K562 (cell line): ENCODE measurements around the gene NPAS1.

Experiments used
- CAMTA2 ChIP-seq: fragments of 250-450 bp; sonication (Bioruptor Pico); conservative IDR thresholded peaks from 2 replicates; pipeline ENCODE4 v1.5.1; 2022
- CTCF ChIP-seq, 3 experiments: IDR thresholded peaks in 2 of 3; conservative IDR thresholded peaks in 1 of 3; 2 replicates each; pipeline ENCODE4 v1.5.1; 2011 to 2012; ENCODE audit warnings: low read length in 3 of 3, mild to moderate bottlenecking in 3 of 3, control low read depth in 2 of 3, improper control_type of control experiment in 1 of 3, inconsistent platforms in 1 of 3, low read depth in 1 of 3, mixed read lengths in 1 of 3, moderate library complexity in 1 of 3; ENCODE audit not compliant: insufficient read depth in 2 of 3
- MXI1 ChIP-seq: IDR thresholded peaks from 2 replicates; pipeline ENCODE4 v1.6.1; 2011; ENCODE audit warnings: low read depth, mild to moderate bottlenecking, improper control_type of control experiment, low read length
- POLR2G ChIP-seq: fragments of 200-400 bp; formaldehyde crosslinking; IDR thresholded peaks from 2 replicates; pipeline ENCODE4 v1.6.1; 2017; ENCODE audit warnings: low read depth, mild to moderate bottlenecking, antibody characterized with exemption, low read length, moderate library complexity
- SUPT5H ChIP-seq: fragments of 450-650 bp; IDR thresholded peaks from 2 replicates; pipeline ENCODE4 v1.6.1; 2016
- TEAD4 ChIP-seq, 2 experiments: sonication (generic) in 1 of 2; formaldehyde crosslinking in 1 of 2; IDR thresholded peaks; 2 replicates each; pipeline versions ENCODE4 v1.6.1 to v1.8.0; 2012 to 2022; ENCODE audit warnings: borderline replicate concordance in 1 of 2, inconsistent platforms in 1 of 2, low read length in 1 of 2, mild to moderate bottlenecking in 1 of 2, missing genetic modification reagents in 1 of 2
- ZNF780A ChIP-seq: fragments of 250-450 bp; sonication (Bioruptor Pico); IDR thresholded peaks from 2 replicates; pipeline ENCODE4 v1.5.0; 2021; ENCODE audit warnings: mild to moderate bottlenecking

GRCh38 chr19:46993622-46994021, 26.0 kb upstream of the NPAS1 start:
- TF ChIP-seq CTCF (IDR thresholded peaks at IDR 0.05 in 2 of 3, conservative IDR thresholded peaks at IDR 0.05 in 1 of 3; ENCODE audit: insufficient read depth in 2 of 3, low read depth in 1 of 3, low read length in 3 of 3) (no peak), MXI1 (no peak), ZNF780A (CRISPR knock-in tag) (no peak), POLR2G (no peak), SUPT5H (no peak), TEAD4 (IDR thresholded peaks at IDR 0.05; ENCODE audit: low read length) (no peak), TEAD4 (CRISPR knock-in tag; IDR thresholded peaks at IDR 0.05; ENCODE audit: borderline replicate concordance) (no peak), CAMTA2 (CRISPR knock-in tag) (no peak)
